ENCODE results near the gene KIF25.

DNA sequence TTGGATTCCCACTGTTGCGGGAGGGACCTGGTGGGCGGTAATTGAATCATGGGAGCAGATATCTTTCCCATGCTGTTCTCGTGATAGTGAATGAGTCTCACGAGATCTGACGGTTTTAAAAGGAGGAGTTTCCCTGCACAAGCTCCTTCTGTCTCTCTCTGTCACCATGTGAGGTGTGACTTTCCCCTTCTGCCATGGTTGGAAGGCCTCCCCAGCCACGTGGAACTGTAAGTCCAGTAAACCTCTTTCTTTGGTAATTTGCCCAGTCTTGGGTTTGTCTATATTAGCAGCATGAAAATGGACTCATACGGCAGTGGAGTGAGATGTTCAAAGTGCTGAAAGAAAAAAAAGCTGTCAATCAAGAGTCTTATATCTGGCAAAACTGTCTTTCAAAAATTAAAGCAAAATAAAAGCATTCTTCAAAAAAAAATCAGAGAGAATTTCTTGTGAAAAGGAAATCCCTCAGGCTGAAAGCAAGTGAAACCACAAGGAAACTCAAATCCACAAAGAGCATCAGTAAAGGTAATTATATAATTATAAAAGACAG is 15.5 kb upstream of the KIF25 start:
- TF ChIP-seq YY1 (IDR thresholded peaks at IDR 0.05; ENCODE audit: insufficient read depth, insufficient read length) (no peak), ZNF274 (IDR thresholded peaks at IDR 0.05; ENCODE audit: low read depth, low read length) (no peak), SUZ12 (IDR thresholded peaks at IDR 0.05; ENCODE audit: extremely low read depth, insufficient read depth, insufficient read length) (no peak)

All from NT2/D1 (cell line).